HG02642 (cell line): ENCODE data around the gene DLST.
A peak's percentile ranks its signal among the peaks of the same experiment; 100 is the strongest.
"Not testable (repeated sequence)": the region's sequence is repeated elsewhere in the genome, so short reads cannot be mapped to it uniquely, and the experiment has no call there.

ENCODE experiments used
- ATAC-seq: cut with Tn5 transposase; IDR thresholded peaks from one replicate; pipeline ENCODE4 v1.9.1; 2021; ENCODE audit warnings: mild to moderate bottlenecking; ENCODE audit not compliant: unreplicated experiment, poor library complexity

Gene DLST

GRCh38 chr14:74913986-74914573 lies 32.4 kb downstream of the DLST start:
- no peak for ATAC-seq

GRCh38 chr14:74915426-74915825 lies 33.7 kb downstream of the DLST start:
- no peak for ATAC-seq

- ATAC-seq: no peak
Observed at GRCh38 chr14:74915826-74916225, 34.1 kb downstream of the DLST start.

GRCh38 chr14:74917178-74917543 lies 35.4 kb downstream of the DLST start:
- no peak for ATAC-seq

GRCh38 chr14:74917646-74918081 lies 35.9 kb downstream of the DLST start:
- no peak for ATAC-seq

- no peak for ATAC-seq
Observed at GRCh38 chr14:74918380-74918779, 36.7 kb downstream of the DLST start.

- no peak for ATAC-seq
Observed at GRCh38 chr14:74919421-74920165, 37.9 kb downstream of the DLST start.

- ATAC-seq: no peak
Observed at GRCh38 chr14:74920281-74920680, 38.6 kb downstream of the DLST start.

GRCh38 chr14:74921053-74921620 lies 39.4 kb downstream of the DLST start:
- no peak for ATAC-seq

GRCh38 chr14:74921987-74922751 lies 40.5 kb downstream of the DLST start:
- ATAC-seq: no peak

GRCh38 chr14:74922752-74923401 lies 41.2 kb downstream of the DLST start, which contains the start of gene RPS6KL1:
TSS of gene RPS6KL1 (minus strand) at chr14:74923260. CDS start at chr14:74921541, 1,719 bp downstream.
- ATAC-seq: peak; percentile 91

GRCh38 chr14:74924061-74924460 lies 42.3 kb downstream of the DLST start:
- ATAC-seq: no peak

- ATAC-seq: no peak
Observed at GRCh38 chr14:74927225-74927624, 45.5 kb downstream of the DLST start.

GRCh38 chr14:74929242-74929641 lies 47.5 kb downstream of the DLST start:
- ATAC-seq: no peak

- ATAC-seq: not testable (repeated sequence)
Observed at GRCh38 chr14:74931744-74932143, 50.0 kb downstream of the DLST start.

GRCh38 chr14:74932401-74932901 lies 50.7 kb downstream of the DLST start:
- no peak for ATAC-seq

GRCh38 chr14:74932936-74933335 lies 51.2 kb downstream of the DLST start:
- not testable (repeated sequence) for ATAC-seq

GRCh38 chr14:74934041-74934440 lies 52.3 kb downstream of the DLST start:
- ATAC-seq: no peak

- ATAC-seq: no peak
Observed at GRCh38 chr14:74934476-74935359, 53.0 kb downstream of the DLST start.
